GM21825 (cell line): ENCODE data around the gene ADCK2.
"Not testable (repeated sequence)": the region's sequence is repeated elsewhere in the genome, so short reads cannot be mapped to it uniquely, and the experiment has no call there.

Experiments
- ATAC-seq: cut with Tn5 transposase; IDR thresholded peaks from one replicate; pipeline ENCODE4 v1.9.1; 2021; ENCODE audit warnings: mild to moderate bottlenecking, moderate library complexity; ENCODE audit not compliant: unreplicated experiment

Gene ADCK2

GRCh38 chr7:140673063-140673773 lies 473 bp downstream of the ADCK2 start:
- ATAC-seq, result peak; percentile 42

GRCh38 chr7:140673774-140674155 lies 1.0 kb downstream of the ADCK2 start:
- no peak for ATAC-seq

GRCh38 chr7:140674356-140674800 lies 1.6 kb downstream of the ADCK2 start:
- ATAC-seq, result no peak

- no peak for ATAC-seq
Measured at GRCh38 chr7:140674899-140675701, 2.4 kb downstream of the ADCK2 start.

- no peak for ATAC-seq
Measured at GRCh38 chr7:140675726-140676125, 3.0 kb downstream of the ADCK2 start.

GRCh38 chr7:140676306-140676705 lies 3.6 kb downstream of the ADCK2 start:
- ATAC-seq, result peak; percentile 55

GRCh38 chr7:140676956-140677355 lies 4.2 kb downstream of the ADCK2 start:
- ATAC-seq, result not testable (repeated sequence)

GRCh38 chr7:140677496-140677895 lies 4.8 kb downstream of the ADCK2 start:
- ATAC-seq, result no peak

GRCh38 chr7:140678081-140678815 lies 5.5 kb downstream of the ADCK2 start:
- no peak for ATAC-seq

GRCh38 chr7:140678816-140679130 lies 6.0 kb downstream of the ADCK2 start:
- ATAC-seq, result no peak

- ATAC-seq, result no peak
Measured at GRCh38 chr7:140679186-140679585, 6.4 kb downstream of the ADCK2 start.

GRCh38 chr7:140680886-140681285 lies 8.1 kb downstream of the ADCK2 start:
- no peak for ATAC-seq

- ATAC-seq, result no peak
Measured at GRCh38 chr7:140681766-140682165, 9.0 kb downstream of the ADCK2 start.

GRCh38 chr7:140683657-140684056 lies 10.9 kb downstream of the ADCK2 start:
- no peak for ATAC-seq

GRCh38 chr7:140684066-140684950 lies 11.6 kb downstream of the ADCK2 start:
- no peak for ATAC-seq

- no peak for ATAC-seq
Measured at GRCh38 chr7:140685407-140686087, 12.8 kb downstream of the ADCK2 start.

- ATAC-seq, result no peak
Measured at GRCh38 chr7:140686921-140687320, 14.2 kb downstream of the ADCK2 start.

GRCh38 chr7:140688341-140688740 lies 15.6 kb downstream of the ADCK2 start:
- no peak for ATAC-seq

GRCh38 chr7:140689199-140690152 lies 16.7 kb downstream of the ADCK2 start:
- ATAC-seq, result no peak
